NCI-H460 (cell line): Measurements from ENCODE around the gene RBM17. TPM values are rescaled to one million over a fixed set of nuclear protein-coding genes. Genes with fewer than 3 reads are reported as not detected.
A peak's percentile ranks its signal among the peaks of the same experiment; 100 is the strongest.
"Not testable (repeated sequence)": the region's sequence is repeated elsewhere in the genome, so short reads cannot be mapped to it uniquely, and the experiment has no call there.

Source experiments
- DNase-seq: peaks from one replicate; pipeline ENCODE4 v3.0.0-alpha.2; 2016; ENCODE audit warnings: low read depth; ENCODE audit errors: extremely low read depth
- small RNA-seq, 2 experiments: library from RNA; depleted of rRNA; stranded (forward); fragments of <200 nt; gene quantifications; one replicate each; pipeline ENCODE3, GENCODE V24; 2014
- total RNA-seq: library from RNA; depleted of rRNA; stranded (reverse); fragments of >200 nt; shearing (Covaris generic); gene quantifications from 2 replicates; pipeline ENCODE4 v1.2.3, GENCODE V29; 2014; rRNA removed

Gene RBM17
- total RNA-seq, 1 experiment from 2014 or later: 40.2 TPM

GRCh38 chr10:6148908-6149307, 60.1 kb downstream of the RBM17 start:
- DNase-seq: no peak

- DNase-seq: peak; percentile 29
Observed at GRCh38 chr10:6151087-6151977, 62.5 kb downstream of the RBM17 start.

DNA sequence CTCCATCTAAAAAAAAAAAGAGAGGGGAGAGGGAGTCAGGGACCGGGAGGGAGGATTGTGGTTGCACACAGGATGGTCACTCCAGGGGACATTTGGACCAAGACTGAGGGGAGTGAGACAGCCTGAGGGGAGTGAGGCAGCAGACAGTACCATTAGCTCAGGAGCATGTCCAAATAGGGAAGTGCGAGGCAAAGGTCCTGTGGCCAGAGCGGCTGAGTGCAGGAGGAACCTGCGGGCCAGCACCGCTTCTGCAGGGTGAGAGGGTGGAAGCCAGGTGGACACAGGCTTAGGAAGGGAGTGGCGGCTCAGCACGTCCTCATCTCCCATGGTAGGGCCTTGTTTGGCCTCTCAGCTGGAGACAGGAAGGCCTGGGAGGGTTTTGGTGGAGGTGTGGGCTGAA, 65.0 kb downstream of the RBM17 start:
- DNase-seq: no peak

GRCh38 chr10:6154566-6154965, 65.7 kb downstream of the RBM17 start:
- no peak for DNase-seq

GRCh38 chr10:6158276-6158675, 69.4 kb downstream of the RBM17 start:
- no peak for DNase-seq

DNA sequence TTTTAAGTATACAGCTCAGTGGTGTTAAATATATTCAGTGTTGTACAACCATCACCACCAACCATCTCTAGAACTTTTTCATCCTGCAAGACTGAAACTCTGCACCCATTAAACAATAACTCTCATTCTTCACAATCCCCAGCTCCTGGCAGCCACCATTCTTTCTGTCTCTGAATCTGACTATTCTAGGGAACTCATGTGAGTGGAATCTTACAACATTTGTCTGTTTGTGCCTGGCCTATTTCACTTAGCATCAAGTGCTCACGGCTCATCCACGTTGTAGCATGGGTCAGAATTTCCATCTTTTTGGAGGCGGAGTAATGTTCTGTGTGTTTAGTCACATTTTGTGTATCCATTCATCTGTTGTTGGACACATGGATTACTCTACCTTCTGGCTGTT, 73.1 kb downstream of the RBM17 start:
- no peak for DNase-seq

- DNase-seq: no peak
Observed at GRCh38 chr10:6162589-6163356, 73.9 kb downstream of the RBM17 start.

DNA sequence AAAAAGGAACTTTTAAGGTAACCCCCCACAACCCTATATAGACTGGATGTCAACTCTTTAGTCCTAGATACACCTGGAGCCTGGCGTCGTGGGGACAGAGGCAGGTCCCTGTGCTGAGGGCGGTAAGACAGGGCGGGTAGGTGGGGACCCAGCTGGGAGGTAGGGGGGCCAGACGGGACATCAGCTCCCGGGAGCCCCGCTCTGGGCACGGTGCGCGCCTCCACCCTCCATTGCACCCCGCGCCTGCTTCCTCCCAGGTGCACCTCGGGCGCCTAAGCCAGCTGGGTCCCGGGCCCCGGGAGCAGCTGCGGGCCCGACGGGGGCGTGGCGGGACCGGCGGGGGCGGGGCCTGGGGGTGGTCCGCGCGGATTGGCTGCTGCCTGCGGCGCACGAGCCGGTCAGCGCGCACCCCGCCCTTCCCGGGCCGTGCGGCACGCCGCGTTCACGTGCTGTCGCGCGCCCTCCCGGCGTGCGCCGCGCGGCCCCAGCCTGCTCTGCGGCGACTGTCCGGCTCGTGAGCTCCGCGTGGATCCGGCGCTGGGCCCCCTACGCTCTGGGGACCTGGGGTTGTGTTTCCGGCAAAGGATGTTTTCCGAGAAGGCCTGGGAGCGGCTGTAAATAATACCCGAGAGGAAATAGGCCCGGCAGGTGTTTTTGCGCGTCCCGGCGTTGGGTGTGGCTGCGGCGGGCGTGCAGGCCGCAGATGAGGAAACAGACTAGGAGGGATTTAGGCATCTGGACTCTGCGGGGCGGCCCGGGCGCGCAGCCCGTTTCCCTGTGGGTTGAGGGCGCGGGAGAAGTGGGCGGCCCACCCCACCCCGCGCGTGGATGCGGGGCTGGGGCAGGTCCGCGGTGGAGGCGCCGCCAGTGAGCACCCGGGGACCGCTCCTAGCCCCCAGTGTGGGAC, 74.8 kb downstream of the RBM17 start:
- peak; percentile 73 for DNase-seq

- no peak for DNase-seq
Observed at GRCh38 chr10:6164271-6165095, 75.6 kb downstream of the RBM17 start.

- no peak for DNase-seq
Observed at GRCh38 chr10:6165221-6165725, 76.4 kb downstream of the RBM17 start.

- DNase-seq: not testable (repeated sequence)
Observed at GRCh38 chr10:6165933-6166332, 77.1 kb downstream of the RBM17 start.

Small RNA genes within 50 kb of the gene (small RNA-seq; reads per million reads assigned to genes)
- gene MIR3155A: 0.02 to 0.82 reads per million in 2 experiments

Other genes starting within 250 kb of the RBM17 start
- 5.5 and 5.8 TPM in 2 replicates for gene ANKRD16, start 199.1 kb upstream of the RBM17 start, total RNA-seq
- gene FBH1, start 198.8 kb upstream of the RBM17 start, total RNA-seq: 30.8 and 37.9 TPM in 2 replicates
- 10.6 and 13.3 TPM in 2 replicates for gene IL15RA, start 111.5 kb upstream of the RBM17 start, total RNA-seq
- gene IL2RA, start 26.7 kb upstream of the RBM17 start, total RNA-seq: not detected in 2 replicates
- gene PFKFB3, start 113.9 kb downstream of the RBM17 start, total RNA-seq: 15.0 and 15.1 TPM in 2 replicates